HAP-1 (cell line): ENCODE results near the gene STYXL1.

Source experiments
- DNase-seq, 2 experiments: peaks; one replicate each; pipeline ENCODE4 v3.0.0-alpha.2; 2016 to 2020; ENCODE audit warnings: low spot score in 2 of 2
- H3K27me3 ChIP-seq: fragments of 250-450 bp; sonication (Bioruptor Pico); 2 replicates; pipeline ENCODE4 v1.5.1; 2020; ENCODE audit warnings: low read depth, mild to moderate bottlenecking, moderate library complexity
- H3K36me3 ChIP-seq: fragments of 250-450 bp; sonication (Bioruptor Pico); replicated peaks from 2 replicates; pipeline ENCODE4 v1.5.1; 2020; ENCODE audit warnings: mild to moderate bottlenecking
- H3K4me1 ChIP-seq: fragments of 250-450 bp; sonication (Bioruptor Pico); 2 replicates; pipeline ENCODE4 v1.5.1; 2020; ENCODE audit warnings: mild to moderate bottlenecking
- H3K4me3 ChIP-seq: fragments of 250-450 bp; sonication (Bioruptor Pico); 2 replicates; pipeline ENCODE4 v1.5.1; 2020; ENCODE audit warnings: mild to moderate bottlenecking, moderate library complexity
- H3K9me3 ChIP-seq: fragments of 250-450 bp; sonication (Bioruptor Pico); 2 replicates; pipeline ENCODE4 v1.5.1; 2020; ENCODE audit warnings: mild to moderate bottlenecking, moderate library complexity
- in situ Hi-C: fragments of 300-500 bp; cut with MboI; formaldehyde crosslinking; loops from 3 replicates; pipeline ENCODE4 v1.14.3; 2020; ENCODE audit warnings: low sequenced_read_pairs, inconsistent platforms, mixed read lengths

The STYXL1 gene

DNA sequence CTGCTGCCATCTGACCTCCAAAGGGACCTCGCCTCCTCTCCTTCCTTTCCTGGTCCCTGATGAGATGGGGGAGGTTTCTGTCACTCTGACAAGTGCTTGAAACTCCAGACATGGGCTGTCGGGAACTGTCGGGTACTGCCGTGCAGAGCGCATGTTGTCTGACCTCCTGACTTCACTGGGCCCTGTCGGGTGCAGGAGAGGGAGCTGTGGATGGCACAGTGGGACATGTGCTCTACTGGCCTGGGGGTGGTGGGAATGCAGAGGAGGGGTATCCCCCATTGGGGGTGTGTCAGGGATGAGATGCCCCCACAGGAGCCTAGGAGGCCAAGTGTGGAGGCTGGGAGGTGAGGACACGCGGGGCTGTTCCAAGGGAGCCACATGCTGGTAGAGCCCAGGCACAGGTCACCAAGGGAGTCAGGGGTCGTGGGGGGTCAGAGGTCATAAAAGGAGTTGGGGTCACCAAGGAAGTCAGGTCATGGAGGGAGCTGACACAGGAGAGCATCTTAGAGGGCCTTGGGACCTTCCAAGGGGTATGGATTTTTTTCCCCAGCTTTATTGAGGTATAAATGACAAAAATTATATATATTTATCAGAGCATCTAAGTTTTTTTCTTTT, 84.3 kb downstream of the STYXL1 start:
- in situ Hi-C loops: no loop called here
- no peak overlapping the region for H3K4me3 ChIP-seq
- no peaks in the 10 kb centered on the region; the same call in 1 of the 2 replicates for H3K36me3 ChIP-seq
- H3K9me3 ChIP-seq: no peaks in the 10 kb centered on the region
- H3K4me1 ChIP-seq: no peaks in the 10 kb centered on the region
- no peaks in the 10 kb centered on the region for H3K27me3 ChIP-seq
- DNase-seq: no peak

DNA sequence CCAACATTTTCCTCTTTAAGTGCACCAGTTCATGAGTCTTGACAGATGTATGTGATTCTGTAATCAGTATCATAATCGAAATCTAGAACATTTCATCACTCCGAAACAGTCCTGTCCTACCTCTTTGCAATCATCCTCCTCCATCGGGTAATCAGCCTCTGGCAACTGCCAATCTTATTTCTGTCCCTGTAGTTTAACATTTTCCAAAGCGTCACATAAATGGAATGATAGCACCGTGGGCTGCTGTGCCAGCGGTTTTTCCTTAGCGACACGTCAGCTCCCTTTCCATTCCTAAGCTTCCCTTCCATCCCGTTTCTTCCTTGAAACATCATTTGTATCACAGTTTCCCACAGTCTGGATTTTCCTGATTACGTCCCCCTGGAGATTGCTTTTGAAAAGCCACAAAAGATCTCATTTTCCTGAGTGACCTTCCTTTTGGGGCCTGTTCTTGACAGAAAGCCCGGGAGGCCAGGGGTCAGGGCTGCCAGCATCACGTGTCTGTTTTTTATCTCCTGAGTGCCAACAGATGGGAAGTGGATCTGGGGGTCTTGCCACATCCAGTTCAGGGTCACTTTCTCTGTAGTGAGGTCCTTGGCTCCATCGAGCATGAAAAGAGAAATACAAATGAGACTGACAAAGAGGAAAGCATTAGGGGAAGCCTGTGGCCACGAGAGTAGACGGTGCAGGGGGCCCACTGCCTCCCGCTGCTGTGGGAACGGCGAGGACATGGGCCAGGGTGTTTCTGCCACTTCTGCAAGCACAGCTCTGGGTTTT, 85.0 kb downstream of the STYXL1 start:
- Histone ChIP-seq H3K4me1 (no peaks in the 10 kb centered on the region), H3K36me3 (peaks cover 2% of the 10 kb centered on the region; the same call in 1 of the 2 replicates), H3K9me3 (no peaks in the 10 kb centered on the region), H3K27me3 (no peaks in the 10 kb centered on the region), H3K4me3 (no peak overlapping the region)
- in situ Hi-C loops: no loop called here
- no peak for DNase-seq

DNA sequence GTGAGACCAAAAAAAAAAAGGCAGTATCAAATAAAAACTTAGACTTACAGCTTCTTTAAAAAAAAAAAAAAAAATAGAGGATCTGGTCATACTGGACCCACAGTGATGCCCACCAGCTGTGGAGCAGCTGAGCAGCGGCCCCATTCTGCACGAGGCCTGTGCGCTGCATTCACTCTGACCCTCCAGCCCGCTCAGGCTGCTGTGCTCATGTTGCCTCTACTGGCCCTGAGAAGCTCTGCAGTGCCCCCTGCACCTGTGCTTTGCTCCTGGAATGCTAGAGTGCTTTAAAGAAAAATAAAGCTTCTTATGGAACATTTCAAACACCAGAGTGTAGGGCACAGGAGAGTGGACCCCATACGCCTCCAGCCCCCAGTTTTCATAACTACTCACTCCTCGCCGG, 86.6 kb downstream of the STYXL1 start:
- Histone ChIP-seq H3K4me3 (no peak overlapping the region), H3K36me3 (peaks cover 13% of the 10 kb centered on the region), H3K4me1 (no peaks in the 10 kb centered on the region), H3K27me3 (no peaks in the 10 kb centered on the region), H3K9me3 (no peaks in the 10 kb centered on the region)
- DNase-seq: no peak
- in situ Hi-C loops: no loop called here

DNA sequence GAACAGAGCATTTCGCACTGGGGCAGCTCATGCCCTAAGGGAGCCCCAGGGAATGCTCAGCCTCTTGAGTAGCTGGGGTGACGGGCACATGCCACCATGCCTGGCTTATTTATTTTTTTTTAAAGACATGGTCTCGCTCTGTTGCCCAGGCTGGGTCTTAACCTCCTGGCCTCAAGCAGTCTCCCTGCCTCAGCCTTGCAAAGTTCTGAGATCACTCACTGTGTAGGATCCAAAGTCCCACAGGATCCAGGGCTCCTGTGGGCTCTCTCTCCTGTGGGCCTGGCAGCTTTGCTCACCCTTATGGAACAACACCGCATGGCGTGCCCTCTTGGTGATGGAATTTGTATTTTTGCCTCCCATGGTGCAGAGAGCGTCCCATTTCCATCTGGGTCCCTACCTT, 87.4 kb downstream of the STYXL1 start:
- Histone ChIP-seq H3K4me3 (no peak overlapping the region), H3K36me3 (peaks cover 17% of the 10 kb centered on the region), H3K27me3 (no peaks in the 10 kb centered on the region), H3K4me1 (no peaks in the 10 kb centered on the region), H3K9me3 (no peaks in the 10 kb centered on the region)
- DNase-seq: no peak
- in situ Hi-C loops: no loop called here

DNA sequence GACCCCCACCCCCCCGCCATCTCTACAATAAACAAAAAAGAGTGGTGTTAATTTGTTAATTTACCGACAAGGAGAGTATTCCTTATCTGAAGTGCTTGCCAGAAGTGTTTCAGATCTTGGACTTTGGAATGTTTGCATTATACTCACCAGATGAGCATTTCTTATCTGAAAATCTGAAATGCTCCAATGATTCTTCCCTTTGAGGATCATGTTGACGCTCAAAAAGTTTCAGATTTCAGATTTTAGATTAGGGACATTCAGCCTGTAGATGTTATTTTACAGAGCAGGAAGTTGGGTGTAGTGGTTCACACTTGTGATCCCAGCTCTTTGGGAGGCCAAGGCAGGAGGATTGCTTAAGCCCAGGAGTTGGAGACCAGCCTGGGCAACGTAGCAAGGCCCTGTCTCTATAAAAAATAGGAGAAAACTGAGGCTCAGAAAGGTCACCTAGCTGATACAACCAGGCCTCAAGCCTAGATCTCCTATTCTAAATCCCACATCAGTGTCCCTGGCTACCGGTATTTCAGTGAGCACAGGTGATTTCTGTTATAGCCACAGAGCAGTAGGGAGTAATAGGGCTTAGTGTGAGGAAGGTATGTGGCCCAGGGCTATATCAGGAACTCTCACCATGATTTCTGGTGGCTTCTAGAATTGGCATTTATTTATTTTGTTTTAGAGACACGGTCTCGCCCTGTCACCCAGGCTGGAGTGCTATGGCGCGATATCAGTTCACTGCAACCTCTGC, 88.8 kb downstream of the STYXL1 start:
- H3K4me3 ChIP-seq: no peak overlapping the region
- no peak for DNase-seq
- H3K4me1 ChIP-seq: no peaks in the 10 kb centered on the region
- H3K27me3 ChIP-seq: no peaks in the 10 kb centered on the region
- no peaks in the 10 kb centered on the region for H3K9me3 ChIP-seq
- H3K36me3 ChIP-seq: peaks cover 20% of the 10 kb centered on the region
- in situ Hi-C loops: no loop called here

DNA sequence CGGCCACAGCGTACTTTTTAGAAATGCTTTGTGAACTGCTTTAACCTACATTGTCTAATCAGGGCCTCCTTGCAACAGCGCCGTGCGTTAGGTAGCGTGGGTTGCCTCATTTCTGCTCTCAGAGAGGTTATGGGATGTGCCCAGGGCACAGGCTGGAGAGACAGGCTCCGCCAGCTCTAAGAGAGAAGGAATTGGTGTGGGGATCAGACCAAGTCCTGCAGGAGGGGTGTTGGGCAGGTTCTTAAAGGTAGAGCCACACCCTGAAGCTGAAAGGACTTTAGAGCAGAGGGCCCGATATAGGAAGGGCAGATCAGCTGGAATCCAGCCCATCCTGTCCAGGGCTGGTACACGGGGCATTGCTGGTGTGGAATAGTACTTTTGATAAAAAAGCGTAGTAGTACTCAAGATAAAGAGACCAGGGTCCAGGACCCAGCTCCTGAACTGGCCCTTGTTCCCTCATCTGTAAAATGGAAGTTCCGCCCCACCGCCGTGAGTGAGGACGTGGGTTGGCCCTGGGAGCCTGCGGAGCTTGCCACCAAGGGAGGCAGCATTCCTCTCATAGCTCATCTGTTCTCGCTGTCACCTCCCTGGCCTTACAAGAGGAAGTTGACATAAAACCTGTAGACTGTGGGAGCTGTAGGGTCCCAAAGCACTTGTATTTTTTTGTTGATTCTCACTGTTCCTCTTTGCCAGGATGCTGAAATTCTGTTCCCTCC, 90.6 kb downstream of the STYXL1 start:
- H3K4me3 ChIP-seq: no peak overlapping the region
- H3K9me3 ChIP-seq: no peaks in the 10 kb centered on the region
- H3K27me3 ChIP-seq: no peaks in the 10 kb centered on the region
- no peak for DNase-seq
- no peaks in the 10 kb centered on the region for H3K4me1 ChIP-seq
- peaks cover 23% of the 10 kb centered on the region for H3K36me3 ChIP-seq
- in situ Hi-C loops: no loop called here

DNA sequence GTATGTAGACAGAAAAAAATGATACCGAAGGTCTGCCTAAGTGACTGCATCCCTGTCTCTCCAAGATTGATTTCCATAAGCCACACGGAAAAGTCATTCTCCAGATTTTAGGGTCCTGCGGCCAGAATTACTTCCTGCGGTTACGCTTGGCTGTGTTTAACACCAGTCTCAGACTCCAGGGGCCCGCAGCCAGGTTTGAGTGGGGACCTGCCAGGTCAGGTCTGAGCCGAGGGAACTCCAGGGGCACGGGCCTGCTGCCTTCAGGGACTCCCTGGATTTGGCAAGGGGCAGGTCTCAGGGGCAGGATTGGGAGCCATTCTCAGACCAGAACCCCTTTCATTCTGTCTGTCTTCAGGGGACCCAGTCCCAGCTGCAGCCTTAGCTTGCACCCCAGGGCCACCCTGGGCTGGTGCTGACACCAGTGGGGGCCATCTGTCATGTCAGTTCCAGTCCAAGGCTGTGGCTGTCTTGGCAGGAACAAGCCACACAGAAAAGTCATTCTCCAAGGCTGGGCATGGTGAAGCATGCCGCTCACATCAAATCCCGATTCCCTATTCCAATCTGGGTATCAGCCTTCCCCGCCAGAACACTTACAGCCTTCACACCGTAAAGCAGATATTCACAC, 92.4 kb downstream of the STYXL1 start:
- Histone ChIP-seq H3K4me3 (no peak overlapping the region), H3K27me3 (no peaks in the 10 kb centered on the region), H3K9me3 (no peaks in the 10 kb centered on the region), H3K36me3 (peaks cover 23% of the 10 kb centered on the region), H3K4me1 (no peaks in the 10 kb centered on the region)
- no peak for DNase-seq
- in situ Hi-C loops: no loop called here

DNA sequence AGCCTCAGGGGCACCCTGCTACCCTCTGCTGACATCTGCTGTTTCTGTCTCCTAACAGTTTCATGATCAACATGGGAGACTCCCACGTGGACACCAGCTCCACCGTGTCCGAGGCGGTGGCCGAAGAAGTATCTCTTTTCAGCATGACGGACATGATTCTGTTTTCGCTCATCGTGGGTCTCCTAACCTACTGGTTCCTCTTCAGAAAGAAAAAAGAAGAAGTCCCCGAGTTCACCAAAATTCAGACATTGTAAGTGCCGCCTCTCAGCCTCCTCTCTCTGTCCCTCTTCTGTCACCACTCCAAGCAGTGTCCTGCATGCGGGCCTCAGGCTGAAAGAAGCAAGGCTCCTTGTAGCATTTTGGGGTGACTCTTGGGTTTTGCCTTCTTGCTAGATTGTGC, 93.9 kb downstream of the STYXL1 start:
- Histone ChIP-seq H3K9me3 (no peaks in the 10 kb centered on the region), H3K4me3 (no peak overlapping the region), H3K36me3 (peaks cover 23% of the 10 kb centered on the region), H3K4me1 (no peaks in the 10 kb centered on the region), H3K27me3 (no peaks in the 10 kb centered on the region)
- no peak for DNase-seq
- in situ Hi-C loops: no loop called here

DNA sequence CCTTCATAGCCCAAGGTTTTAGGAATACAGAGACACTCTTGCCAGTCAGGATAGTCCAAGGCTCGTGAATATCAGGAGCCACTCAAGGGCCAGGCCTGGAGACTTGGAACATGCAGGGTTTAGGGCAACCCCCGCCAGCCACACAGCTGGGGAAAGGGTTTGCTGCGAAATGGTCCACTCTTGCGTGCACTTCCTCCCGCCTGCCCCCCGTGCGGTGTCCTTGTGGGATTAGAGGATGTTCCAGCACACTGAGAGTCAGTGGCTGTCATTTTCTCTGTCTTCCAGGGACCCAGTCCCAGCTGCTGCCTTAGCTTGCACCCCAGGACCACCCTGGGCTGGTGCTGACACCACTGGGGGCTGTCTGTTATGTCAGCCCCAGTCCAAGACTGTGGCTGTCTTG, 94.4 kb downstream of the STYXL1 start:
- Histone ChIP-seq H3K9me3 (no peaks in the 10 kb centered on the region), H3K4me3 (no peak overlapping the region), H3K27me3 (no peaks in the 10 kb centered on the region), H3K4me1 (no peaks in the 10 kb centered on the region), H3K36me3 (peaks cover 23% of the 10 kb centered on the region)
- DNase-seq: no peak
- in situ Hi-C loops: no loop called here

DNA sequence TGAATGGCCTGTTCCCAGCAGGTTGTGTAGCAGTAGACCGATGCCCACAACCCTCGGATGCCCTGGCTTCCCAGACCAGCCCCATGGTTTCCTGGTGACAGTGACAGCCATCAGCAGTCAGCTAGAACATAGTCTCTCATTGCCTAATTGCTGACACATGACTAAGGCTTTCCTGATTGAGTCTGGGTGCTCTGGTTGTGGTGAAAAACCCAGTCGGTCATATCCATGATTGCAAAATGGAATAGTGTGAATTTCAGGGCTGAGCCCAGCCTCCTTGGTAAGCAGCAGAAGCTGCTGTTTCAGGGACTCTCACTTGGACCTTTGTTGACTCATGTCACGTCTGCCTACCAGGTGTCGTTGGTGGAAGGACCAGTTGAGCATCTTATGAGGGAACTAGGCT, 96.3 kb downstream of the STYXL1 start:
- Histone ChIP-seq H3K4me1 (no peaks in the 10 kb centered on the region), H3K4me3 (no peak overlapping the region), H3K27me3 (no peaks in the 10 kb centered on the region), H3K36me3 (peaks cover 13% of the 10 kb centered on the region), H3K9me3 (no peaks in the 10 kb centered on the region)
- in situ Hi-C loops: no loop called here
- DNase-seq: no peak

DNA sequence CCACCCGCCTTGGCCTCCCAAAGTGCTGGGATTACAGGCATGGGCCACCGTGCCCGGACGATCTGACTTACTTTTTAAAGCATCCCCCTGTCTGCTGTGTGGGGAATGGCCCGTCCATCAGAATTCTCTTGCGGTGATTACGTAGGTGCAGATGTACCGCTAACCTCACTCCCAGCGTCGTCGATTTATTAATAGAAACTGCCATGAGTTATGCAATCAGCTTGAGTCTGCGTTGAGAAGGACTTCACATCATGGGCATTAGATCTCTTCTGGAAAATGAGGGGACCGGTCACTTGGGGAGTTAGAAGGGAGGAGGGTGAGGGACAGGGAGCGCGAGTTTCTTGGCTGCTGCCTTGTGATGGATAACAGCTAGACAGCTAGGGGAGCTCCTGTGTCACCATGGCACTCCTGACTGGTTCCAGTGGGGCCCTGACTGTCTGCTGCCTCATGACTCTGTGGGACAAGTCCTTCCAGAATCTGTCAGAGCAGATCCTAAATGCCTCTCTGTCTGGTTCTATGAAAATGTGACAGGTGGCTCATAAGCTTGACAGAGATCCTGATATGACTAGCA, 97.6 kb downstream of the STYXL1 start:
- peaks cover 4% of the 10 kb centered on the region; the same call in 1 of the 2 replicates for H3K36me3 ChIP-seq
- in situ Hi-C loops: no loop called here
- no peak for DNase-seq
- no peaks in the 10 kb centered on the region for H3K27me3 ChIP-seq
- H3K4me1 ChIP-seq: no peaks in the 10 kb centered on the region
- H3K9me3 ChIP-seq: no peaks in the 10 kb centered on the region
- no peak overlapping the region for H3K4me3 ChIP-seq

DNA sequence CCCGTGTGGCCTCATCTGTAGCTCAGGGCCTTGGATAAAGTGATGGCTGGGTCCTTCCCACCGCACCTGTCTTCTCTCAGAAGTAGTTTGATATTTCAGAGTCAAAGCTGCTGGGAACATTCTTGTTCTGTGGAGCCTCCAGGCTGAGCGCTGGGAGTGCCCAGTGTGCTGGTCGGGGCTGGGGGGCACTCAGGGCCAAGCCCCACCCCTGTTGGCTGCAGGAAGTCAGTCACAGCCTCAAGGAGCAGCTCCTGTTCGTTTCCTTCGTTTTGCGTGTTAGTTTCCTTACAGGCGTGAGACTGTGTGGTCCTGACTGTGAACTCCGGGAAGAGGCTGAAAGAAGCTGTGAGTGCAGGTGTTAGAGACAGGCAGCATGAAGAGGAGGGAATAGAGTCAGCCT, 99.6 kb downstream of the STYXL1 start:
- Histone ChIP-seq H3K27me3 (no peaks in the 10 kb centered on the region), H3K9me3 (no peaks in the 10 kb centered on the region), H3K4me3 (no peak overlapping the region), H3K4me1 (no peaks in the 10 kb centered on the region), H3K36me3 (no peaks in the 10 kb centered on the region)
- DNase-seq: no peak
- in situ Hi-C loops: no loop called here
